Memory B cell (primary cell): ENCODE results near the gene TTYH3.
A peak's percentile ranks its signal among the peaks of the same experiment; 100 is the strongest.

Experiments used
- ATAC-seq: fragments of 150-1000 bp; cut with Tn5 transposase; 2 replicates; pipeline ENCODE4 v1.10.0; 2021; ENCODE audit warnings: low read depth, mild to moderate bottlenecking, moderate library complexity
- DNase-seq, 2 donors: peaks; one replicate each; pipeline ENCODE4 v3.0.0; 2022; ENCODE audit warnings: low spot score in 2 of 2
- H3K27ac Mint-ChIP-seq: one replicate; pipeline ENCODE4 v1.8.0; 2022; ENCODE audit warnings: mild to moderate bottlenecking, moderate library complexity, mixed read lengths
- H3K27me3 Mint-ChIP-seq: one replicate; pipeline ENCODE4 v1.8.0; 2022; ENCODE audit warnings: mixed read lengths
- H3K36me3 Mint-ChIP-seq: one replicate; pipeline ENCODE4 v1.8.0; 2022; ENCODE audit warnings: mild to moderate bottlenecking, mixed read lengths
- H3K4me1 Mint-ChIP-seq: one replicate; pipeline ENCODE4 v1.8.0; 2022; ENCODE audit warnings: mixed read lengths
- H3K4me3 Mint-ChIP-seq: one replicate; pipeline ENCODE4 v1.8.0; 2022; ENCODE audit warnings: mild to moderate bottlenecking, moderate library complexity, mixed read lengths
- H3K9me3 Mint-ChIP-seq: one replicate; pipeline ENCODE4 v1.8.0; 2022; ENCODE audit warnings: mixed read lengths

The TTYH3 gene

DNA sequence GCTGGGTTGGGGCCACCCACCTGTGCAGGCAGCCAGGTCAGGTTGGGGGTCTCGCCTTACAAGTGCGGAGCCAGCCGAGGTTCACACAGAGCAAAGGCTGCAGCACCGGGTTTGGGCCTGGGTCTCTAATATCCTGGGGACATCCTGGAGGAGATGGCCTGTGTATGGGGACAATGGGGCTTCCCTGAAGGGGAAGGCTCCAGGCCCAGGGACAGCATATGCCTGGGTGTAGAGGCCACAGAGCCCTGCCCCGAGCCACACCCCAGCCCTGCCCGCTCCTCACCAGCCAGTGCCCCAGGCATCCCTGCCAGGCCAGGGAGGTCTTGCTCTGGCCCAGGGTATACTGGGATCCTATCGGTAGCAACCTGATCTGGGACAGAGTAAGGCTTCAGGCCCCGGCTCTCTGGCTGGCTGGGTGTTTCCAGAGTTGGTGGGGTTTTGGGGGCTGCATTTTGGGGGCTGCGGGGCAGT lies 9.1 kb downstream of the TTYH3 start:
- DNase-seq, result no peak
- Mint-ChIP-seq H3K4me3 (peak overlapping the region; percentile 66), H3K9me3 (no peaks in the 10 kb centered on the region), H3K36me3 (no peaks in the 10 kb centered on the region), H3K27ac (peak overlapping the region; percentile 70), H3K4me1 (peaks cover 49% of the 10 kb centered on the region), H3K27me3 (no peaks in the 10 kb centered on the region)
- ATAC-seq, result no peak

DNA sequence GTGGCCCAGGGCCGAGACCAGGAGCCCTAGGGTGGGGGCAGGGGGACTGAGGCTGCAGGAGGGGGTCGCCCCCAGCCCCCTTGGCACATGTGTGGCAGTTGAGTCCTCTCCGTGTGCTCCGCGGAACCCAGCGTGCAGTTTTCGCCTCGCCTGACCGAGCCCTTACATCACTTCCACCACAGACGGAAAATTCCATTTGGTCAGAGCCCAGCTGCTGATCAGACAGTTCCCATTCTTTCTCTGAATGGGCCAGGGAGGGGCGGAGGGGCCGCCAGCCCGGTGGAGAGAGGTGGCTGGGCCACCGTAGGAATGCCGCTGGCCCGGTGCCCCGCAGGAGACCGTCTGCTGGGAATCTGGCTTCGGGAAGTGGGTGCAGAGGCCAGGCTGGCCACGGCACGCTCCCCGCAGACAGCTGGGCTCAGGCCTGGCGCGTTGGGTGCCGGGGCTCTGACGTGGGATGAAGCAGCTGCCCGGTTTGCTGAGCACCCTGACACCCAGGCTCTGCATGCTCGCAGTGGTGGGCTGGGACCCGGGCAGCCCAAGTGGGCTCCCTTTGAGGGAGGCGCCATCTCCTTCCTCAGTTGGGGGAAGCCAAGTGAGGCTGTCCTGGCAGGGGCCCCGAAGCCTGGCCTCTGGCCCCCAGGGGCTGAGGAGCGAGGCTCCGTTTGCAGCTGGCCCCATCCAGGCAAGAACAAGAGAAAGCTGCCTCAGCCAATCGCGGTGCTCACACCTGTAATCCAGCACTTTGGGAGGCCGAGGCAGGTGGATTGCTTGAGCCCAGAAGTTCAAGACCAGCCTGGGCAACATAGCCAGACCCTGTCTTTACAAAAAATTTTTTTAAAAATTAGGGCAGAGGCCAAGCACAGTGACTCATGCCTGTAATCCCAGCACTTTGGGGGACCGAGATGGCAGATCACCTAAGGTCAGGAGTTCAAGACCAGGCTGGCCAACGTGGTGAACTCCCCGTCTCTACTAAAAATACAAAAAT lies 9.9 kb downstream of the TTYH3 start:
- no peaks in the 10 kb centered on the region for H3K36me3 Mint-ChIP-seq
- DNase-seq (peak in 1 of 2 donors; percentile 50), ATAC-seq (peak; percentile 68)
- no peaks in the 10 kb centered on the region for H3K27me3 Mint-ChIP-seq
- no peaks in the 10 kb centered on the region for H3K9me3 Mint-ChIP-seq
- H3K4me1 Mint-ChIP-seq, result peaks cover 42% of the 10 kb centered on the region
- peak overlapping the region; percentile 70 for H3K27ac Mint-ChIP-seq
- peak overlapping the region; percentile 66 for H3K4me3 Mint-ChIP-seq

DNA sequence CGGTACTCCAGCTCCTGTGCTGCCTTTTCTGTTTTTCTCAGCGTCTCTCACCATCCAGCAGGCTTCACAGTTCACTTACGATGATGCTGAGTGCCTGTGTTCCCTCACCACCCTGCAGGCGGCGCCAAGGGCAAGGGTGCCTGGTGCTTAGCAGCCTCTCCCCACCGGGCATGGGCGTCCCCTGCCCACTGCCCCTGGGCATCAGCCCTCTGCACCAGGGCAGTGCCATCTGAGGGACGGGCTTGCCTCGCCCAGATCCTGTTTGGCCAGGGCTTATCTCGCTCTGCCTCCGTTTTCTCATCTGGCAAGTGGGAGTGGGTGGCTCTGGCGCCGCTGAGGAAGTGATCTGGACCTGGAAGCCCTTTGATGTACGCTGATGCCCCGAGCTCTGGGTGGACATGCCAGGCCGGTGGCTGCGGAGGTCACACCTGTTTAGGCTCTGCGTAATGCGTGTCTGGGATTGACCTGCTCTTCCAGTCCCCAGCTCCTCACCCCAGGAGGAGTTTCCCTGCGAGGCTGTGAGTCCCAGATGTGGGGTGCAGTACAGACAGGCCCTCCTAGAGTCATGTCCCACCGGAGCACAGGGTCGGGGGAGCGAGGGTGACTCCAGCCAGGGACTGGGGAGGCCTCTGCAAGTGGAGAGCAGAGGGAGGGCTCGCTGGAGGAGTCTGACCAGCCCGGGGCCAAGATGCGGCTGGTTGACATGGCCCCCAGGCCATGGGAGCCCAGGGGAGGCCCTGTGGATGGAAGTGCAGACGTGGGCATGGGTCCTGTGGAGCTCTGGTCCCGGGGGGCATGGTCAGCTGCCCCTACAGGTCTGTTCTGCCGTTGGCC lies 11.8 kb downstream of the TTYH3 start:
- DNase-seq (no peak), ATAC-seq (no peak)
- Mint-ChIP-seq H3K9me3 (no peaks in the 10 kb centered on the region), H3K36me3 (peaks cover 3% of the 10 kb centered on the region), H3K27me3 (no peaks in the 10 kb centered on the region), H3K27ac (no peak overlapping the region), H3K4me1 (peaks cover 37% of the 10 kb centered on the region), H3K4me3 (no peak overlapping the region)

DNA sequence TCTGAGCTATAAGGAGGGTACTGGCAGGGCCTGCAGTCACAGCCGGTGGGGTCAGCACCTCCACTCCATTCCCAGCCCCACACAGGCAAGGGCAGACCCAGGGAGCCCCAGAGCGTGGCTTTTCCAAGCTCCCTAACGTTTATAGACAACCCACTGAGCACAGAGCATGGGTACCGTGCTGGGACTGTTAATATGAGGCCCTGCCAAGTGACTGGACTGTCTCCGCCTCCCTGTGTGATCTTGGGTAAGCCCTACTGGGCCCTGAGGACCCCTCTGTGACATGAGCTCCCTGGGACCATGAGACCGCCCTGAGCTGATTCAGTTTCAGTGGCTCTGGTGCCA lies 12.4 kb downstream of the TTYH3 start:
- H3K4me3 Mint-ChIP-seq, result no peak overlapping the region
- peaks cover 37% of the 10 kb centered on the region for H3K4me1 Mint-ChIP-seq
- H3K9me3 Mint-ChIP-seq, result no peaks in the 10 kb centered on the region
- ATAC-seq (no peak), DNase-seq (no peak)
- H3K36me3 Mint-ChIP-seq, result peaks cover 4% of the 10 kb centered on the region
- no peak overlapping the region for H3K27ac Mint-ChIP-seq
- H3K27me3 Mint-ChIP-seq, result no peaks in the 10 kb centered on the region

DNA sequence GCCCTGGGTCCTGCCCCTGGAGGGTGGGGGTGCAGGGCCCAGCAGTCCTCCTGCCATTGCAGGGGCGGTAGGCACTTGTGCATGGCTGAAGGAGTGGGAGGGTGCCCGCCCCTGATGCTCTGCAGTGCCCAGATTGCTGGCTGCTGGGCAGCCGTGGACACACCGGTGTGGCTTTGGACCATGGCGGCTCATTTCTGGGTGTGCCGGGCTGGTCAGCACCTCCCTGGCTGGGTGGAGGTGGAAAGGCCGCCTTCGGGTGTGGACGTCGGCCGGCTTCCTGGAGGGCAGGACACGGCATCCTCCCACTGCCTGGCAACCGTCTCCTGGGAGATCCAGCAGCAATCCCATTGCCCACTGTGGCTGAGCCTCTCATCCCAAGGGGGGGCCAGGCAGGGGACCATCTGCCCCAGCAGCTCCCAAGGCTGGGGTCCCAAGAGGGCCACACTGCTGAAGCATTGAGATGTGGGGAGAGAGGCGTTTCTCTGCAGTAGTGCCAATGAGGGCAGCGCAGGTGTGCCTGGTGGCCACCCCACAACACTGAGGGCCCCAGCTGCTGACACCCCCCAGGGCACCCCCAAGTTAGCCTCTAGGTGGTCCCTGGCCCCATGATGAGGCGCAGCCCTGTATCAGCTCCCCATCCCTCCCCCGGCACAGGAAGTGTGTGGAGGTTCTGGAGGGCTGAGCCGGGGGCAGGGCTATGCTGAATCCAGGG lies 12.9 kb downstream of the TTYH3 start:
- Mint-ChIP-seq H3K9me3 (no peaks in the 10 kb centered on the region), H3K27me3 (no peaks in the 10 kb centered on the region), H3K36me3 (peaks cover 4% of the 10 kb centered on the region), H3K4me1 (peaks cover 37% of the 10 kb centered on the region), H3K27ac (peak overlapping the region; percentile 65), H3K4me3 (peak overlapping the region; percentile 84)
- ATAC-seq, result peak; percentile 16
- DNase-seq, result no peak

DNA sequence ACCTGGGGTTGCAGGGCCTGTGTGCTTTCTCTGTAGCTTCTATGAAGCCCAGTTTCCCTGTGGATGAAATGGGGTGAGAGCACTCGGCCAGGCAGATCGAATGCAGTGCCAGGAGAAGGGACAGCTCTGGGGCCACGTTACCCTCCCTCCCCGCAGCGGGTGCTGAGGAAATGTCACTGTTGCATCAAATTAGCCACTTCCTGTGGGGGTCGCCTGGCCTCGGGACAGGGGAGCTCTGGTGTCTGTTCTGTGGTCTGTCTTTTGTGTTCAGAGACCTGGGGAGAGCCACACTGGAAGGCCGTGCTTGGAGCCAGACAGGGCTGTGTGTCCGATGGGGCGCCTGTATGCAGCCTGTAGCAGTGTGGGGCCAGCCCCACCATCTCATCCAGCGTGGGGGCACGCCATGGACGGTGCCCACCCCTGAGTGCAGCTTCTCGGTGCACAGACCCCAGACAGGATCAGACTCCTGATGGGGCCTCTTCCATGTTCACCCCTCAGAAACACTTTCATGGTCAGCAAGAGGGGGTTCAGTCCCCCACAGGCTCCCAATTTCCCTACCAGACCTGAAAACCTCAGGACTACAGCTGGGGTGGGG lies 13.6 kb downstream of the TTYH3 start:
- Mint-ChIP-seq H3K9me3 (no peaks in the 10 kb centered on the region), H3K36me3 (peaks cover 4% of the 10 kb centered on the region), H3K4me3 (peak overlapping the region; percentile 84), H3K27ac (peak overlapping the region; percentile 65), H3K27me3 (no peaks in the 10 kb centered on the region), H3K4me1 (peaks cover 33% of the 10 kb centered on the region)
- DNase-seq, result no peak
- peak; percentile 31 for ATAC-seq

DNA sequence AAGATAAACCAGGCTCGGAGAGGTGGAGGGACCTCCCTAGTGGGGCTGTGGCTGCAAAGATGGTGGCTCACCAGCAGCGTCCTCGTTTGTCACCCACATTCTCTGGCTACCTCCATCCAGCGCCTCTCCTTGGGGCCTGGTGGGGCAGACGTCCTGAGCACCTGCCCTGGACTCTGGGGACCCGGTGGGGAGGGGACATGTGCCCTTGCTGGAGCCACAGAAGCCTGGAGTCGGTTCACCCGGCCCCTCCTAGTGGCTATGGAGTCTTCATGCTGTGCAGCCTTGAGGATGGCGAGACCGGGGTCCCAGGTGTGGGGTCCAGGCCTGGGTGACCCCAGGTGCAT lies 14.5 kb downstream of the TTYH3 start:
- H3K36me3 Mint-ChIP-seq, result peaks cover 4% of the 10 kb centered on the region

DNA sequence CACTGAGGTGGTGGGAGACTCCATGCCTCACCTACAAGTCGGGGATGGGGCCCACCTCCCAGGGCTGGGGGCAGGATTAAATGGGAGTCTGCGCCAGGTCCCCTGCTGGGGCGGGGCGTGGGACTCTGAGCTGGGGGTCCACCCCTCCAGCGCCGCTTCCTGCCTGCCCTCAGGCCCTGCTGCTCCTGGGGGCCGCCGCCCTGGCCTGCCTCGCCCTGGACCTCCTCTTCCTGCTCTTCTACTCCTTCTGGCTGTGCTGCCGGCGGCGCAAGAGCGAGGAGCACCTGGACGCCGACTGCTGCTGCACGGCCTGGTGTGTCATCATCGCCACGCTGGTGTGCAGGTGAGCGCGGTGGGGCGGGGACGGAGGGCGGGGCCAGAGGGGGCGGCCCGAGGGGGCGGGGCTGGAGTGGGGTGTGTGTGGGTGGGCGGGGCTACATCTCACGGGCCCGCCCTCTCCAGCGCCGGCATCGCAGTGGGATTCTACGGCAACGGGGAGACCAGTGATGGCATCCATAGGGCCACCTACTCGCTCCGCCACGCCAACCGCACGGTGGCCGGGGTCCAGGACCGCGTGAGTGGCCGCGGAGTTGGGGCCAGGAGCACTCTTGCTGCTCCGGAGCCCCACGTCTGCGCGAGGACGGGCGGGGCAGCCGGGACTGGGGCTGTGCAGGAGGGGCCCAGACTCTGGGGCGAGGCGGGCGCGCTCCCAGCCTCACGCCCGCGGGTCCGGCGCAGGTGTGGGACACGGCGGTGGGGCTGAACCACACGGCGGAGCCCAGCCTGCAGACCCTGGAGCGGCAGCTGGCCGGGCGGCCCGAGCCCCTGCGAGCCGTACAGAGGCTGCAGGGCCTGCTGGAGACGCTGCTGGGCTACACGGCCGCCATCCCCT lies 15.1 kb downstream of the TTYH3 start:
- Mint-ChIP-seq H3K4me1 (peaks cover 22% of the 10 kb centered on the region), H3K4me3 (no peak overlapping the region), H3K27ac (no peak overlapping the region), H3K36me3 (peaks cover 4% of the 10 kb centered on the region), H3K27me3 (no peaks in the 10 kb centered on the region), H3K9me3 (no peaks in the 10 kb centered on the region)
- DNase-seq, result no peak
- no peak for ATAC-seq

More for the DNA sequence above, 14.5 kb downstream of the TTYH3 start:
- no peak for ATAC-seq
- H3K9me3 Mint-ChIP-seq, result no peaks in the 10 kb centered on the region
- H3K4me3 Mint-ChIP-seq, result no peak overlapping the region
- H3K27me3 Mint-ChIP-seq, result no peaks in the 10 kb centered on the region
- H3K27ac Mint-ChIP-seq, result no peak overlapping the region
- H3K4me1 Mint-ChIP-seq, result peaks cover 26% of the 10 kb centered on the region
- no peak for DNase-seq

DNA sequence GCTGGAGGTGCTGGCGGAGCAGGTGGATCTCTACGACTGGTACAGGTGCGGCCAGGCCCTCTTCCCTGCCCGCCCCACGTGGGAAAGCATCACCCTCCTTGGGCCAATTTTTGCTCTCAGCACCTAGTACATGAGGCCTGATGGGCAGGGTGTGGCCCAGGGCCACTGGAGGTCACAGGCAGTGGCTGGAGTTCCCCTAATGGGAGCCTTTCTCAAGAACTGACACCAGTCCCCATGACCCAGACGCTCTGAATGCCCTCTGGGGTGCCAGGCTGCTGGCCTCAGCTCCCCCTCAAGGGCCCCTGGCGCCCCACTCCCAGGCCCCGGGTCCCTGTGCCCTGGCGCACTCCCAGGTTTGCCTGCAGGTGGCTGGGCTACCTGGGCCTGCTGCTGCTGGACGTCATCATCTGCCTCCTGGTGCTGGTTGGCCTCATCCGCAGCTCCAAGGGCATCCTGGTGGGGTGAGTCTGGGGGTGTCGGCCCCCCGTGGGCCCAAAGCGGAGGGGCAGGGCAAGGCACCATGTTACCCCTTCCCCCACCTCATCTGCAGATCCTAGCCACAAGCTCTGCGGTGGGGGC lies 15.9 kb downstream of the TTYH3 start:
- no peak for DNase-seq
- no peaks in the 10 kb centered on the region for H3K9me3 Mint-ChIP-seq
- peaks cover 22% of the 10 kb centered on the region for H3K4me1 Mint-ChIP-seq
- no peak for ATAC-seq
- H3K27me3 Mint-ChIP-seq, result no peaks in the 10 kb centered on the region
- H3K36me3 Mint-ChIP-seq, result peaks cover 4% of the 10 kb centered on the region
- no peak overlapping the region for H3K4me3 Mint-ChIP-seq
- no peak overlapping the region for H3K27ac Mint-ChIP-seq

DNA sequence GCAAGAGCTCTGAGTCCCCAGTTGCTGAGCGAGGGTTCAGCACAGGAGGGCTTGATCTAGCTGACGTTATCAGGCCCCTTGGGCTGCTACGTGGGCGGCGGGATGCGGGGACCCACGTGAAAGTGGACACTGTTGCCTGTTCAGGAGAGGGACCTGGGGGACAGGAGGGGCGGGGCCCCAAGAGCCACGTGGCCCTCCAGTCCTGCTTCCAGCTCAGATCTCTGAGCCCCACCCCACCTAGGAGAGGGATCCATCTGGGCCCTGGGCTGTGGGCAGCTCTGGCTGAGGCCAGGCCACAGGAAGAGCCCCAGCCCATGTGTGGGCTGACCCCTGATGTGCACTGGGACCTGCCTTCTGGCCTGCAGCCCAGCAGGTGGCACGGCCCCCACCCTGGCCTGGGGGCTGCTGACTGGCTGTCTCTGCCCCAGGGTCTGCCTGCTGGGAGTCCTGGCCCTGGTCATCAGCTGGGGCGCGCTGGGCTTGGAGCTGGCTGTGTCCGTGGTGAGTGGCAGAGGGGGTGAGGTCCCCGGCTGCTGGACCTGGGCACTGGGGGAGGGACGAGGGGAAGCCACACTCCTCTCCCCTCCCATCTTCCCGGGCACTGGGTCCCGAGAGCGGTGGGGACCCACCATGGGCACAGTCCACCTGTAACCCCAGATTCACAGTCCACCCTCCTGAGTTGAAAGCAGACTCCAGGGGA lies 17.5 kb downstream of the TTYH3 start:
- ATAC-seq (no peak), DNase-seq (no peak)
- Mint-ChIP-seq H3K27ac (no peak overlapping the region), H3K4me1 (peaks cover 15% of the 10 kb centered on the region), H3K4me3 (no peak overlapping the region), H3K27me3 (no peaks in the 10 kb centered on the region), H3K36me3 (peaks cover 4% of the 10 kb centered on the region), H3K9me3 (no peaks in the 10 kb centered on the region)

DNA sequence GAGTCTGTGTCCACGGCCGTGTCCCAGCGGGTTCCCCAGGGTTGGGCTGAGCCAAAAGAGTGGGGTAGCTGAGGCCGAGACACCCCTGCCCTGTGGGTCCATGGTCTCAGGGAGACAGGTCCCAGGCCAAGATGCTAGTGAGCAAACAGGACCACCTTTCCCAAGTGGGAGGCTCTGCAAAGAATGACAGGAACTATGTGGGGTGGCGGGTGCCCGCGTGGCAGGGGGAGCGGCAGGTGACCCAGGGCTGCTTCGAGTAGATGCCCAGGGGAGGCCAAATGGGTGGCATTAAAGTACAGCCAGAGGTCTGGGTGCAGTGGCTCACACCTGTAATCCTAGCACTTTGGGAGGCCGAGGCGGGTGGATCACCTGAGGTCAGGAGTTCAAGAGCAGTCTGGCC lies 18.2 kb downstream of the TTYH3 start:
- ATAC-seq (no peak), DNase-seq (no peak)
- Mint-ChIP-seq H3K27me3 (no peaks in the 10 kb centered on the region), H3K36me3 (peaks cover 4% of the 10 kb centered on the region), H3K9me3 (no peaks in the 10 kb centered on the region), H3K27ac (no peak overlapping the region), H3K4me3 (no peak overlapping the region), H3K4me1 (peaks cover 11% of the 10 kb centered on the region)

DNA sequence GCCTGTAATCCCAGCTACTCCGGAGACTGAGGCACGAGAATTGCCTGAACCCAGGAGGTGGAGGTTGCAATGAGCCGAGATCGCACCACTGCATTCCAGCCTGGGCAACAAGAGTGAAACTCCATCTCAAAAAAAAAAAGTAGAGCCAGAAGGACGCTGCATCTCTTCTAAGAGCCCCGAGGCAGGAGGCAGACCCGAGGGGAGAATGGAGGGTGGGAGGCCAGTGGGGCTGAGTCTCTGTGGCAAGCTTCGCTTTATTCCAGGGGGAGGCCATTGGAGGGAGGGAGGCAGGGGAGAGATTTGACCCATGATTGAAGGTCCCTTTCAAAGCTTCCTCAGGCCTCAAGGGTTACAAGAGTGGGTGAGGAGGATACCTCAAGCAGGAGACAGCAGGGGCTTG lies 18.7 kb downstream of the TTYH3 start:
- Mint-ChIP-seq H3K4me1 (peaks cover 6% of the 10 kb centered on the region), H3K27me3 (no peaks in the 10 kb centered on the region), H3K27ac (no peak overlapping the region), H3K9me3 (no peaks in the 10 kb centered on the region), H3K36me3 (peaks cover 4% of the 10 kb centered on the region), H3K4me3 (no peak overlapping the region)
- ATAC-seq (no peak), DNase-seq (no peak)
